Fibroblast of lung (primary cell): ENCODE measurements around the gene PRDX1. TPM values are rescaled to one million over a fixed set of nuclear protein-coding genes. Genes with fewer than 3 reads are reported as not detected.
"Not testable (repeated sequence)": the region's sequence is repeated elsewhere in the genome, so short reads cannot be mapped to it uniquely, and the experiment has no call there.

Experiments used
- DNase-seq, 2 donors: peaks; one replicate each; pipeline versions ENCODE4 v3.0.0 to v3.0.0-alpha.2; 2010; ENCODE audit warnings: low read depth in 2 of 2
- H2AFZ ChIP-seq: 2 replicates; pipeline ENCODE4 v1.5.1; 2012; ENCODE audit warnings: low read length, control low read depth, inconsistent platforms
- H3K27ac ChIP-seq: 2 replicates; pipeline ENCODE4 v1.5.1; 2011; ENCODE audit warnings: low read length, control low read depth; ENCODE audit not compliant: insufficient read depth
- H3K27me3 ChIP-seq: 2 replicates; pipeline ENCODE4 v1.5.1; 2011; ENCODE audit warnings: mild to moderate bottlenecking, low read length; ENCODE audit not compliant: control insufficient read depth, insufficient read depth
- H3K36me3 ChIP-seq: 2 replicates; pipeline ENCODE4 v1.5.1; 2011; ENCODE audit warnings: low read length; ENCODE audit not compliant: control insufficient read depth, insufficient read depth
- H3K4me1 ChIP-seq: 2 replicates; pipeline ENCODE4 v1.5.1; 2011; ENCODE audit warnings: low read length; ENCODE audit not compliant: control insufficient read depth, insufficient read depth; ENCODE audit errors: extremely low read depth
- H3K4me2 ChIP-seq: 2 replicates; pipeline ENCODE4 v1.5.1; 2011; ENCODE audit warnings: low read length, control low read depth; ENCODE audit not compliant: insufficient read depth; ENCODE audit errors: extremely low read depth
- H3K4me3 ChIP-seq, 4 experiments: fragments of 200-600 bp in 1 of 4; sonication (generic) in 1 of 4; replicated peaks in 1 of 4; 2 replicates each; pipeline ENCODE4 v1.5.1; 2011 to 2016; ENCODE audit warnings: low read length in 4 of 4, low read depth in 3 of 4, mild to moderate bottlenecking in 3 of 4, control low read depth in 2 of 4, inconsistent platforms in 1 of 4, mixed read lengths in 1 of 4; ENCODE audit not compliant: insufficient read depth in 1 of 4; ENCODE audit errors: control extremely low read depth in 1 of 4
- H3K79me2 ChIP-seq: 2 replicates; pipeline ENCODE4 v1.5.1; 2012; ENCODE audit warnings: mild to moderate bottlenecking, low read length, inconsistent platforms; ENCODE audit not compliant: control insufficient read depth, insufficient read depth
- H3K9ac ChIP-seq: 2 replicates; pipeline ENCODE4 v1.5.1; 2011; ENCODE audit warnings: mild to moderate bottlenecking, low read length, control low read depth; ENCODE audit not compliant: insufficient read depth
- H3K9me3 ChIP-seq: 2 replicates; pipeline ENCODE4 v1.5.1; 2012; ENCODE audit warnings: low read depth, low read length; ENCODE audit not compliant: control insufficient read depth, insufficient read depth
- H4K20me1 ChIP-seq: 2 replicates; pipeline ENCODE4 v1.5.1; 2011; ENCODE audit warnings: low read length; ENCODE audit not compliant: control insufficient read depth, insufficient read depth; ENCODE audit errors: extremely low read depth
- EZH2 ChIP-seq: IDR thresholded peaks from 2 replicates; pipeline ENCODE4 v1.5.1; 2012; ENCODE audit warnings: low read length, control low read depth, mild to moderate bottlenecking; ENCODE audit errors: missing control alignments
- polyA plus RNA-seq, 2 donors: library from polyadenylated mRNA; depleted of rRNA in 1 of 2; stranded (reverse) in 1 of 2; unstranded in 1 of 2; fragments of >200 nt; gene quantifications; 2 replicates each; pipeline ENCODE4 v1.2.1, GENCODE V29; 2011 to 2012; ENCODE audit warnings: missing spikeins in 1 of 2
- total RNA-seq: library from RNA; depleted of rRNA; stranded (reverse); fragments of >200 nt; gene quantifications from 2 replicates; pipeline ENCODE4 v1.2.1, GENCODE V29; 2014
- TF ChIP-seq, protein P1 (sequence below), 2 donors: IDR thresholded peaks in 1 of 2; conservative IDR thresholded peaks in 1 of 2; 1 replicate in 1 of 2; 2 replicates in 1 of 2; pipeline ENCODE4 v1.5.1; 2011 to 2012; ENCODE audit warnings: low read length in 2 of 2, control low read depth in 1 of 2, inconsistent platforms in 1 of 2, low read depth in 1 of 2, mild to moderate bottlenecking in 1 of 2

Gene PRDX1
- total and polyA plus RNA-seq, 2 donors (not counting 1 experiment from before 2014, with no cell fraction given) = 420 to 789 TPM

- TF ChIP-seq, protein P1, sequence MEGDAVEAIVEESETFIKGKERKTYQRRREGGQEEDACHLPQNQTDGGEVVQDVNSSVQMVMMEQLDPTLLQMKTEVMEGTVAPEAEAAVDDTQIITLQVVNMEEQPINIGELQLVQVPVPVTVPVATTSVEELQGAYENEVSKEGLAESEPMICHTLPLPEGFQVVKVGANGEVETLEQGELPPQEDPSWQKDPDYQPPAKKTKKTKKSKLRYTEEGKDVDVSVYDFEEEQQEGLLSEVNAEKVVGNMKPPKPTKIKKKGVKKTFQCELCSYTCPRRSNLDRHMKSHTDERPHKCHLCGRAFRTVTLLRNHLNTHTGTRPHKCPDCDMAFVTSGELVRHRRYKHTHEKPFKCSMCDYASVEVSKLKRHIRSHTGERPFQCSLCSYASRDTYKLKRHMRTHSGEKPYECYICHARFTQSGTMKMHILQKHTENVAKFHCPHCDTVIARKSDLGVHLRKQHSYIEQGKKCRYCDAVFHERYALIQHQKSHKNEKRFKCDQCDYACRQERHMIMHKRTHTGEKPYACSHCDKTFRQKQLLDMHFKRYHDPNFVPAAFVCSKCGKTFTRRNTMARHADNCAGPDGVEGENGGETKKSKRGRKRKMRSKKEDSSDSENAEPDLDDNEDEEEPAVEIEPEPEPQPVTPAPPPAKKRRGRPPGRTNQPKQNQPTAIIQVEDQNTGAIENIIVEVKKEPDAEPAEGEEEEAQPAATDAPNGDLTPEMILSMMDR (conservative IDR thresholded peaks at IDR 0.05 in 1 of 2, IDR thresholded peaks at IDR 0.05 in 1 of 2; ENCODE audit: low read depth in 1 of 2, low read length in 2 of 2) = no peak
- TF ChIP-seq EZH2 = no peak
- no peak overlapping the region for H3K4me3 ChIP-seq
- H3K9ac ChIP-seq = no peak overlapping the region
- no peaks in the 10 kb centered on the region for H3K4me1 ChIP-seq
- H3K79me2 ChIP-seq = no peaks in the 10 kb centered on the region
- no peaks in the 10 kb centered on the region for H3K36me3 ChIP-seq
- DNase-seq = peak in 1 of 2 donors; percentile 17
- no peaks in the 10 kb centered on the region for H4K20me1 ChIP-seq
- H3K9me3 ChIP-seq = no peaks in the 10 kb centered on the region
- H3K4me2 ChIP-seq = no peak overlapping the region
- H2AFZ ChIP-seq = no peak overlapping the region
- H3K27ac ChIP-seq = no peak overlapping the region
- no peaks in the 10 kb centered on the region for H3K27me3 ChIP-seq
Observed at GRCh38 chr1:45478121-45478814, 43.4 kb downstream of the PRDX1 start.

GRCh38 chr1:45477646-45478045, 44.0 kb downstream of the PRDX1 start:
- H4K20me1 ChIP-seq = no peaks in the 10 kb centered on the region
- H3K27me3 ChIP-seq = no peaks in the 10 kb centered on the region
- H2AFZ ChIP-seq = no peak overlapping the region
- no peak overlapping the region for H3K4me2 ChIP-seq
- no peaks in the 10 kb centered on the region for H3K4me1 ChIP-seq
- H3K9ac ChIP-seq = no peak overlapping the region
- H3K9me3 ChIP-seq = no peaks in the 10 kb centered on the region
- TF ChIP-seq, protein P1 (conservative IDR thresholded peaks at IDR 0.05 in 1 of 2, IDR thresholded peaks at IDR 0.05 in 1 of 2; ENCODE audit: low read depth in 1 of 2, low read length in 2 of 2) = no peak
- no peak for TF ChIP-seq EZH2
- no peaks in the 10 kb centered on the region for H3K36me3 ChIP-seq
- DNase-seq = no peak
- no peaks in the 10 kb centered on the region for H3K79me2 ChIP-seq
- no peak overlapping the region for H3K27ac ChIP-seq
- no peak overlapping the region for H3K4me3 ChIP-seq

- H4K20me1 ChIP-seq, H3K4me3 ChIP-seq, H3K36me3 ChIP-seq, H2AFZ ChIP-seq, H3K4me1 ChIP-seq, H3K4me2 ChIP-seq, H3K27ac ChIP-seq, DNase-seq, H3K9ac ChIP-seq, H3K9me3 ChIP-seq, H3K27me3 ChIP-seq, H3K79me2 ChIP-seq: not testable (repeated sequence)
Observed at GRCh38 chr1:45474194-45474593, 47.5 kb downstream of the PRDX1 start.
